IPS DF 4.7 (cell line): ENCODE measurements around the gene EIF2S1.
"Not testable (repeated sequence)": the region's sequence is repeated elsewhere in the genome, so short reads cannot be mapped to it uniquely, and the experiment has no call there.

Experiments
- DNase-seq: peaks from one replicate; pipeline ENCODE4 v3.0.0-alpha.2; 2013; ENCODE audit warnings: low spot score; ENCODE audit errors: extremely low read depth

Gene EIF2S1

GRCh38 chr14:67359775-67360469 lies at the start of gene EIF2S1, which contains the start of gene ATP6V1D:
Gene EIF2S1, plus strand, starts transcription at chr14:67360328. Its CDS starts 4,440 bp downstream, at chr14:67364768.
Gene ATP6V1D, minus strand, starts transcription at chr14:67359804. Its CDS starts 106 bp downstream, at chr14:67359698.
- DNase-seq, result peak; percentile 97

- no peak for DNase-seq
Measured at GRCh38 chr14:67311868-67312267, 48.3 kb upstream of the EIF2S1 start.

- DNase-seq, result no peak
Measured at GRCh38 chr14:67313153-67313552, 47.0 kb upstream of the EIF2S1 start.

DNA sequence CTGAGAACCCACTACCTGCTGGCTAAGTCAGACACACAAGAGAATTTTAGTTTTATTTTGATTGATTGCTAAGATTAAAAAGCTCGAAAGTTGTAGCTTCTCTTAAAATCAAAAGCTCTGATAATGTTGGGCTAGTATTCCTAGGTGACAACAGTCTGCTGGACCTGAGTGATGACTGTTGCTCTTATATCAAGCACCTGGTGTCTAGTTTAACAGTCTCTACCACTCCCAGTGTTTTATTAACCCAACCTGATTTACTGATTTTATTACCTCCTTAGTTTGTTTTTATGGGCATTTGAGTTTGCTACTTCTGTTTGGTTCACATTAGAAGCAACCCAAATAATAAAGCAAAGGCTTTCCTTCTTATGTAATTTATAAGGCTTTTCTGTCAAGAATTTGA lies 42.3 kb upstream of the EIF2S1 start:
- no peak for DNase-seq

DNA sequence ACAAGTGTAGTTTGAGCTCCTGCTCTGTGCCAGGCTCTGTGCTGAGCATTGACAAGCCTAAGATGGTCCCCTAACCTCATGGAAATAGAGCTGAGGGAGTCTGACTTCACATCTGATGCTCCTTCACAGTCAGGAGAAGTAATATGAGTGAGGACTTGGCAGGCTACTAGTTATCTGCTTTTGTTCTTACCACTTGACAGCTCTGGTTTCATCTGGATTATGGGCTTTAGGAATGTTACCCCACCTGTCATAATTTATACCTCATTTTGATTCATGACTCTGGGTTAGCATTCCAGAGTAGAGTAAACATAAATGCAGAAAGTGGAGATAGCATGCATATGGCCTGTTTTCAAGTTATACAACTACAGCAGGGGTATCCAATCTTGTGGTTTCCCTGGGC lies 41.0 kb upstream of the EIF2S1 start:
- no peak for DNase-seq

DNA sequence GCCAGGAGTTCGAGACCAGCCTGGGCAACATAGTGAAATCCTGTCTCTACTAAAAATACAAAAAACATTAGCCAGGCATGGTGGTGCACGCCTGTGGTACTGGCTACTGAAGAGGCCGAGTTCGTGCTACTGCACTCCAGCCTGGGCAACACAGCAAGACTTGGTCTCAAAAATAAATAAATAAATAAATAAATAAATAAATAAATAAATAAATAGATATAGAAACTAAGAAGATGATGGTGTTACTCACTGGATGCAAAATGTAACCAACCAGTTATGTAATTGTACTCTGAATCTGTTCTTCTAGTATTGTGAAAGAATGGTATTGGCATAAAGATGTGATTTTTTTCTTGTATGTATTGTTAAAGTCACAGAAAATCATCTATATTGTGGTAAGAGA lies 30.5 kb upstream of the EIF2S1 start:
- not testable (repeated sequence) for DNase-seq

DNA sequence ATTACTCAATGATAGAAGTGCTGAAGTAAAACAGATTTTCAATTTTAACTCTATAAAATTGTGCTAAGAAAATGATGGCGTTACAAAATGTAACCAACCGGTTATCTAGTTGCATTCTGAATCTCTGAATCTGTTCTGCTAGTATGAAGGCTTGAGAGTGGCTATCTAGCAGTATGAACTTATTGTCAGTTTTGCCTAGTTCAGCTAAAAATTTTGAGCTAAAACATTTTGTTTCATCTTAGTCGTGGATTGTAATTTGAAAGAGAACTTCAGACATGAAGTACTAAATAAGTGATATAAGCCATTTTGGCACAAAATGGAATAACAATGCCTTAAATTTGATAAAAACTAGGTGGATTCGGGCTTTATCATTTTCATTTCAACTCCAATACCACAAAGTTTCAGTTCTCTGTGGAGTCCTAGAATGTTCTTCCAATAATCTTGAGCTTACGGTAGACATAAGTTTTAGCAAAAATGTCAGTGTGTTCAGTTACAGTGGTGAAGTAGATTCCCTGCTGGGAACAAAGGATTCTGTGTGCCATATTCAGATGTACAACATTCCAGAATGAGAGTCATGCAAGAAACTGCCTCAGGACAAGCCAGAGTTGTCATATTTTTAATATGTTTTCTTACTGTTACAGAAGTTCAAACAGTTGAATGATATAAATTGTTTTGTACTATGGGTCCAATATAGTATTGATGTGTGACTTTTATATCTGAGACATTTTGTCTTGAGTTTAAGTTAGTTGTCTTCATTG lies 28.6 kb upstream of the EIF2S1 start:
- DNase-seq, result no peak

- DNase-seq, result no peak
Measured at GRCh38 chr14:67332468-67332867, 27.7 kb upstream of the EIF2S1 start.

GRCh38 chr14:67335781-67336180 lies 24.3 kb upstream of the EIF2S1 start:
- no peak for DNase-seq

- DNase-seq, result not testable (repeated sequence)
Measured at GRCh38 chr14:67341231-67341630, 18.9 kb upstream of the EIF2S1 start.

- no peak for DNase-seq
Measured at GRCh38 chr14:67343601-67344230, 16.4 kb upstream of the EIF2S1 start.

DNA sequence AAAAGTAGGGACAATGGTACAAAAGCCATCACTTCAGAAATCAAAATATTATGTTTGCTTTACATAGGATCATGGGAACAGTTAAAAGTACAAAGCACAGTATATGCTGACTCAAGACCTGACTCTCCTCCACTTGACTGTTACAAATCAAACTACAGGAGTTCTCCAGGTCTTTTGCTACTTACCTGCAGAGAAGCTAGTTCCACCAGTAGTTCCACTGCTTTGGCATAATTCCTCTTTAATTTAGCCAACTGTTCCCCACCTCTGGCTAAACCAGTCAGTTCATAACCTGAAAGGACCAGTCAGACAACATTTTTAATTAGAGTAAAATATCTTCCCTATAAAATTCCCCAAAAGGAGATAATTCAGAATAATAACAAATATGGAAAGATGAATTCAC lies 14.5 kb upstream of the EIF2S1 start:
- no peak for DNase-seq

- no peak for DNase-seq
Measured at GRCh38 chr14:67352055-67352454, 8.1 kb upstream of the EIF2S1 start.

- DNase-seq, result no peak
Measured at GRCh38 chr14:67357186-67357968, 2.8 kb upstream of the EIF2S1 start.

DNA sequence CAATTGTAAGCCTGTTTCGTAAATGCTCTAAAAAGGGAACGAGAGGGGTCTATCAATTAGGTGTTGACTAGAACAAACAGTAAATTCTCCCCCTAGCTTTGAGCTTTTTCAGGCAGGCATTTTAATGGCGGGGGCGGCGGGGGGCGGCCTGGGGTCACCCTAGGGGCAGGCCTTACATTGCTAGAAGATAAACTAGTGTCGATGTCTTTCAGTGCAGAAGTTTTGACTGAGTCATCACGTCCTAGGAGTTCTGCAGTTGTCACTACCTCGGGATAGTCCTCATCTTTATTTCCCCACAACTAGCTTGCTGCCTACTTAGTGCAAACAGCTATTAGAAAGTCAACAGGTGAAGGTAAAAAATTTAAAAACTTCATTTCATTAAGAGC lies 2.2 kb upstream of the EIF2S1 start:
- DNase-seq, result no peak

GRCh38 chr14:67358924-67359774 lies 979 bp upstream of the EIF2S1 start:
- no peak for DNase-seq

- no peak for DNase-seq
Measured at GRCh38 chr14:67360470-67361206, 510 bp downstream of the EIF2S1 start.

GRCh38 chr14:67365476-67365875 lies 5.3 kb downstream of the EIF2S1 start:
- DNase-seq, result no peak

GRCh38 chr14:67370830-67371229 lies 10.7 kb downstream of the EIF2S1 start:
- no peak for DNase-seq
